HEK293 (cell line): ENCODE results near the gene HMOX1.

Experiments
- HOXD13 ChIP-seq: sonication (generic); formaldehyde crosslinking; IDR thresholded peaks from 2 replicates; pipeline ENCODE4 v1.8.0; 2022; ENCODE audit warnings: missing genetic modification reagents, borderline replicate concordance
- KLF10 ChIP-seq: fragments of 450-650 bp; IDR thresholded peaks from 2 replicates; pipeline ENCODE4 v1.5.1; 2018; ENCODE audit warnings: missing biosample characterization, mild to moderate bottlenecking, missing genetic modification characterization
- MEIS1 ChIP-seq: sonication (generic); formaldehyde crosslinking; IDR thresholded peaks from 2 replicates; pipeline ENCODE4 v1.8.1; 2022; ENCODE audit warnings: missing genetic modification reagents, mild to moderate bottlenecking, borderline replicate concordance
- PRDM2 ChIP-seq: fragments of 450-650 bp; formaldehyde crosslinking; IDR thresholded peaks from 2 replicates; pipeline ENCODE4 v1.5.1; 2016; ENCODE audit warnings: missing biosample characterization, missing genetic modification characterization, borderline replicate concordance
- PRDM6 ChIP-seq: fragments of 450-650 bp; formaldehyde crosslinking; IDR thresholded peaks from 2 replicates; pipeline ENCODE4 v1.5.1; 2017; ENCODE audit warnings: missing biosample characterization, missing genetic modification characterization
- RBAK ChIP-seq: fragments of 450-650 bp; formaldehyde crosslinking; IDR thresholded peaks from 2 replicates; pipeline ENCODE4 v1.5.1; 2016; ENCODE audit warnings: missing biosample characterization, missing genetic modification characterization
- ZBTB10 ChIP-seq: fragments of 450-650 bp; formaldehyde crosslinking; IDR thresholded peaks from 2 replicates; pipeline ENCODE4 v1.5.1; 2016; ENCODE audit warnings: missing biosample characterization, missing genetic modification characterization
- ZBTB48 ChIP-seq: fragments of 450-650 bp; formaldehyde crosslinking; IDR thresholded peaks from 2 replicates; pipeline ENCODE4 v1.5.1; 2016; ENCODE audit warnings: missing biosample characterization, missing genetic modification characterization
- ZNF133 ChIP-seq: fragments of 450-650 bp; formaldehyde crosslinking; IDR thresholded peaks from 2 replicates; pipeline ENCODE4 v1.5.1; 2016; ENCODE audit warnings: missing biosample characterization, missing genetic modification characterization
- ZNF175 ChIP-seq: fragments of 450-650 bp; formaldehyde crosslinking; IDR thresholded peaks from 2 replicates; pipeline ENCODE4 v1.5.1; 2016; ENCODE audit warnings: missing biosample characterization, missing genetic modification characterization
- ZNF211 ChIP-seq: fragments of 450-650 bp; formaldehyde crosslinking; IDR thresholded peaks from 2 replicates; pipeline ENCODE4 v1.5.1; 2016; ENCODE audit warnings: low read depth, missing biosample characterization, missing genetic modification characterization
- ZNF214 ChIP-seq: fragments of 450-650 bp; formaldehyde crosslinking; IDR thresholded peaks from 2 replicates; pipeline ENCODE4 v1.5.1; 2017; ENCODE audit warnings: missing biosample characterization, mild to moderate bottlenecking, missing genetic modification characterization, borderline replicate concordance
- ZNF561 ChIP-seq: fragments of 450-650 bp; IDR thresholded peaks from 2 replicates; pipeline ENCODE4 v1.5.1; 2018; ENCODE audit warnings: missing biosample characterization, missing genetic modification characterization, borderline replicate concordance
- ZNF600 ChIP-seq: fragments of 450-650 bp; formaldehyde crosslinking; IDR thresholded peaks from 2 replicates; pipeline ENCODE4 v1.5.1; 2016; ENCODE audit warnings: missing biosample characterization, missing genetic modification characterization
- TF ChIP-seq, protein P1 (sequence below): fragments of 450-650 bp; formaldehyde crosslinking; IDR thresholded peaks from 2 replicates; pipeline ENCODE4 v1.5.1; 2016; ENCODE audit warnings: missing biosample characterization, missing genetic modification characterization
- TF ChIP-seq, protein P2 (sequence below): fragments of 450-650 bp; formaldehyde crosslinking; IDR thresholded peaks from 2 replicates; pipeline ENCODE4 v1.5.1; 2016; ENCODE audit warnings: missing biosample characterization, missing genetic modification characterization
- TF ChIP-seq, protein P3 (sequence below): fragments of 450-650 bp; formaldehyde crosslinking; IDR thresholded peaks from 2 replicates; pipeline ENCODE4 v1.5.1; 2016; ENCODE audit warnings: missing biosample characterization, missing genetic modification characterization

HMOX1 gene

GRCh38 chr22:35350539-35351503 is 30.1 kb upstream of the HMOX1 start (continued):
- TF ChIP-seq ZBTB10: peak; percentile 27; the same call in 1 of the 2 replicates
- TF ChIP-seq ZNF175 (tag by site-specific recombination): no peak
- TF ChIP-seq, protein P1, sequence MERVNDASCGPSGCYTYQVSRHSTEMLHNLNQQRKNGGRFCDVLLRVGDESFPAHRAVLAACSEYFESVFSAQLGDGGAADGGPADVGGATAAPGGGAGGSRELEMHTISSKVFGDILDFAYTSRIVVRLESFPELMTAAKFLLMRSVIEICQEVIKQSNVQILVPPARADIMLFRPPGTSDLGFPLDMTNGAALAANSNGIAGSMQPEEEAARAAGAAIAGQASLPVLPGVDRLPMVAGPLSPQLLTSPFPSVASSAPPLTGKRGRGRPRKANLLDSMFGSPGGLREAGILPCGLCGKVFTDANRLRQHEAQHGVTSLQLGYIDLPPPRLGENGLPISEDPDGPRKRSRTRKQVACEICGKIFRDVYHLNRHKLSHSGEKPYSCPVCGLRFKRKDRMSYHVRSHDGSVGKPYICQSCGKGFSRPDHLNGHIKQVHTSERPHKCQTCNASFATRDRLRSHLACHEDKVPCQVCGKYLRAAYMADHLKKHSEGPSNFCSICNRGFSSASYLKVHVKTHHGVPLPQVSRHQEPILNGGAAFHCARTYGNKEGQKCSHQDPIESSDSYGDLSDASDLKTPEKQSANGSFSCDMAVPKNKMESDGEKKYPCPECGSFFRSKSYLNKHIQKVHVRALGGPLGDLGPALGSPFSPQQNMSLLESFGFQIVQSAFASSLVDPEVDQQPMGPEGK (tag by site-specific recombination): peak; percentile 95
- peak; percentile 66; the same call in 1 of the 2 replicates for TF ChIP-seq ZBTB48 (tag by site-specific recombination)
- TF ChIP-seq ZNF211: no peak
- no peak; the same call in 1 of the 2 replicates for TF ChIP-seq KLF10 (tag by site-specific recombination)
- no peak for TF ChIP-seq PRDM2 (tag by site-specific recombination)
- TF ChIP-seq ZNF561: 0 out of 2 replicates have a peak, but pooled peaks have one; percentile 4
- 0 out of 2 replicates have a peak, but pooled peaks have one; percentile 32 for TF ChIP-seq ZNF600 (tag by site-specific recombination)
- 0 out of 2 replicates have a peak, but pooled peaks have one; percentile 38 for TF ChIP-seq MEIS1 (CRISPR knock-in tag)
- TF ChIP-seq ZNF133 (tag by site-specific recombination): no peak
- TF ChIP-seq, protein P2, sequence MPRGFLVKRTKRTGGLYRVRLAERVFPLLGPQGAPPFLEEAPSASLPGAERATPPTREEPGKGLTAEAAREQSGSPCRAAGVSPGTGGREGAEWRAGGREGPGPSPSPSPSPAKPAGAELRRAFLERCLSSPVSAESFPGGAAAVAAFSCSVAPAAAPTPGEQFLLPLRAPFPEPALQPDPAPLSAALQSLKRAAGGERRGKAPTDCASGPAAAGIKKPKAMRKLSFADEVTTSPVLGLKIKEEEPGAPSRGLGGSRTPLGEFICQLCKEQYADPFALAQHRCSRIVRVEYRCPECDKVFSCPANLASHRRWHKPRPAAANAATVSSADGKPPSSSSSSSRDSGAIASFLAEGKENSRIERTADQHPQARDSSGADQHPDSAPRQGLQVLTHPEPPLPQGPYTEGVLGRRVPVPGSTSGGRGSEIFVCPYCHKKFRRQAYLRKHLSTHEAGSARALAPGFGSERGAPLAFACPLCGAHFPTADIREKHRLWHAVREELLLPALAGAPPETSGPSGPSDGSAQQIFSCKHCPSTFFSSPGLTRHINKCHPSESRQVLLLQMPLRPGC (tag by site-specific recombination): no peak
- TF ChIP-seq HOXD13 (CRISPR knock-in tag): no peak
- TF ChIP-seq RBAK (tag by site-specific recombination): no peak
- TF ChIP-seq, protein P3, sequence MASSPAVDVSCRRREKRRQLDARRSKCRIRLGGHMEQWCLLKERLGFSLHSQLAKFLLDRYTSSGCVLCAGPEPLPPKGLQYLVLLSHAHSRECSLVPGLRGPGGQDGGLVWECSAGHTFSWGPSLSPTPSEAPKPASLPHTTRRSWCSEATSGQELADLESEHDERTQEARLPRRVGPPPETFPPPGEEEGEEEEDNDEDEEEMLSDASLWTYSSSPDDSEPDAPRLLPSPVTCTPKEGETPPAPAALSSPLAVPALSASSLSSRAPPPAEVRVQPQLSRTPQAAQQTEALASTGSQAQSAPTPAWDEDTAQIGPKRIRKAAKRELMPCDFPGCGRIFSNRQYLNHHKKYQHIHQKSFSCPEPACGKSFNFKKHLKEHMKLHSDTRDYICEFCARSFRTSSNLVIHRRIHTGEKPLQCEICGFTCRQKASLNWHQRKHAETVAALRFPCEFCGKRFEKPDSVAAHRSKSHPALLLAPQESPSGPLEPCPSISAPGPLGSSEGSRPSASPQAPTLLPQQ (tag by site-specific recombination): peak; percentile 47; the same call in 1 of the 2 replicates
- no peak for TF ChIP-seq PRDM6
- TF ChIP-seq ZNF214 (tag by site-specific recombination): no peak
